Fibroblast of pulmonary artery (primary cell): ENCODE measurements around the gene TOGARAM2.

Source experiments
- DNase-seq: peaks from one replicate; pipeline ENCODE4 v3.0.0-alpha.2; 2010; ENCODE audit warnings: low read depth
- H3K4me3 ChIP-seq: replicated peaks from 2 replicates; pipeline ENCODE4 v1.5.1; 2011; ENCODE audit warnings: low read depth, mild to moderate bottlenecking, control low read depth, low read length, moderate library complexity
- CTCF ChIP-seq: IDR thresholded peaks from 2 replicates; pipeline ENCODE4 v1.5.1; 2011; ENCODE audit warnings: mild to moderate bottlenecking, control low read depth, low read length, inconsistent platforms; ENCODE audit errors: missing control alignments

The TOGARAM2 gene

GRCh38 chr2:29066997-29067605 is 86.0 kb downstream of the TOGARAM2 start:
- no peak for DNase-seq
- no peak for TF ChIP-seq CTCF
- H3K4me3 ChIP-seq = no peak overlapping the region

- no peak for DNase-seq
- H3K4me3 ChIP-seq = no peak overlapping the region
- TF ChIP-seq CTCF = no peak
Measured at GRCh38 chr2:29068513-29068912, 87.4 kb downstream of the TOGARAM2 start.

- DNase-seq = no peak
- H3K4me3 ChIP-seq = no peak overlapping the region
- TF ChIP-seq CTCF = no peak
Measured at GRCh38 chr2:29070526-29070925, 89.4 kb downstream of the TOGARAM2 start.

- TF ChIP-seq CTCF = no peak
- H3K4me3 ChIP-seq = no peak overlapping the region
- no peak for DNase-seq
Measured at GRCh38 chr2:29071032-29071975, 90.2 kb downstream of the TOGARAM2 start.

- TF ChIP-seq CTCF = no peak
- no peak for DNase-seq
- no peak overlapping the region for H3K4me3 ChIP-seq
Measured at GRCh38 chr2:29072251-29072650, 91.2 kb downstream of the TOGARAM2 start.

- no peak for TF ChIP-seq CTCF
- H3K4me3 ChIP-seq = no peak overlapping the region
- no peak for DNase-seq
Measured at GRCh38 chr2:29072971-29073725, 92.0 kb downstream of the TOGARAM2 start.
